UCSD-AML1 (cell line): Measurements from ENCODE around the gene KIAA2012.
"Not testable (repeated sequence)": the region's sequence is repeated elsewhere in the genome, so short reads cannot be mapped to it uniquely, and the experiment has no call there.

Source experiments
- DNase-seq: peaks from one replicate; lab custom pipeline; 2025; ENCODE audit not compliant: unreplicated experiment; lab: John Stamatoyannopoulos, UW

KIAA2012 gene

GRCh38 chr2:202186641-202187202 lies 113.7 kb downstream of the KIAA2012 start:
- DNase-seq: no peak

- no peak for DNase-seq
Measured at GRCh38 chr2:202187570-202187969, 114.5 kb downstream of the KIAA2012 start.

- DNase-seq: no peak
Measured at GRCh38 chr2:202193305-202193704, 120.2 kb downstream of the KIAA2012 start.

GRCh38 chr2:202193881-202194353 lies 120.9 kb downstream of the KIAA2012 start:
- no peak for DNase-seq

GRCh38 chr2:202194418-202194817 lies 121.4 kb downstream of the KIAA2012 start:
- DNase-seq: no peak

- peak; percentile 33 for DNase-seq
Measured at GRCh38 chr2:202196727-202197126, 123.7 kb downstream of the KIAA2012 start.

- no peak for DNase-seq
Measured at GRCh38 chr2:202201220-202202160, 128.4 kb downstream of the KIAA2012 start.

- no peak for DNase-seq
Measured at GRCh38 chr2:202203348-202203747, 130.3 kb downstream of the KIAA2012 start.

- no peak for DNase-seq
Measured at GRCh38 chr2:202204855-202205254, 131.8 kb downstream of the KIAA2012 start.

- no peak for DNase-seq
Measured at GRCh38 chr2:202208526-202208925, 135.5 kb downstream of the KIAA2012 start.

GRCh38 chr2:202215179-202215578 lies 142.1 kb downstream of the KIAA2012 start:
- no peak for DNase-seq

- no peak for DNase-seq
Measured at GRCh38 chr2:202221873-202222272, 148.8 kb downstream of the KIAA2012 start.

- DNase-seq: peak; percentile 54
Measured at GRCh38 chr2:202237787-202238233, 164.8 kb downstream of the KIAA2012 start.

- peak; percentile 90 for DNase-seq
Measured at GRCh38 chr2:202238234-202239197, 165.5 kb downstream of the KIAA2012 start, which contains the start of gene SUMO1. Gene SUMO1 (minus strand): TSS chr2:202238597. CDS start chr2:202238451, 146 bp downstream.

GRCh38 chr2:202247710-202248109 lies 174.7 kb downstream of the KIAA2012 start:
- not testable (repeated sequence) for DNase-seq

GRCh38 chr2:202249521-202250253 lies 176.6 kb downstream of the KIAA2012 start:
- DNase-seq: no peak

GRCh38 chr2:202251494-202251893 lies 178.4 kb downstream of the KIAA2012 start:
- DNase-seq: no peak
